Neuronal stem cell (in vitro differentiated cells): ENCODE data around the gene MAN2A1.

Experiments
- DNase-seq: peaks from one replicate; pipeline ENCODE4 v3.0.0-alpha.2; 2013; ENCODE audit warnings: low spot score
- H2AFZ ChIP-seq: one replicate; pipeline ENCODE4 v1.6.1; 2013; ENCODE audit warnings: mild to moderate bottlenecking, low read length, inconsistent platforms
- H2AK5ac ChIP-seq: 2 replicates; pipeline ENCODE4 v1.6.1; 2013; ENCODE audit warnings: low read depth, mild to moderate bottlenecking, inconsistent platforms, low read length, moderate library complexity, mixed read lengths
- H2BK120ac ChIP-seq: 2 replicates; pipeline ENCODE4 v1.6.1; 2013; ENCODE audit warnings: low read depth, mild to moderate bottlenecking, inconsistent platforms, low read length, moderate library complexity, mixed read lengths
- H2BK12ac ChIP-seq: one replicate; pipeline ENCODE4 v1.6.1; 2013; ENCODE audit warnings: low read length, inconsistent platforms
- H2BK15ac ChIP-seq: 2 replicates; pipeline ENCODE4 v1.6.1; 2013; ENCODE audit warnings: mild to moderate bottlenecking, low read length, inconsistent platforms, mixed read lengths
- H2BK5ac ChIP-seq: one replicate; pipeline ENCODE4 v1.6.1; 2013; ENCODE audit warnings: inconsistent platforms, mild to moderate bottlenecking, low read length, moderate library complexity
- H3K14ac ChIP-seq: one replicate; pipeline ENCODE4 v1.6.1; 2013; ENCODE audit warnings: low read length, inconsistent platforms
- H3K18ac ChIP-seq: 2 replicates; pipeline ENCODE4 v1.6.1; 2013; ENCODE audit warnings: low read length, inconsistent platforms
- H3K23ac ChIP-seq: 2 replicates; pipeline ENCODE4 v1.6.1; 2013; ENCODE audit warnings: low read depth, mild to moderate bottlenecking, mixed read lengths, low read length, inconsistent platforms; ENCODE audit not compliant: poor library complexity
- H3K27ac ChIP-seq: replicated peaks from 3 replicates; pipeline ENCODE4 v1.5.1; 2013; ENCODE audit warnings: low read length, inconsistent platforms
- H3K27me3 ChIP-seq, 3 experiments: 2 replicates each; pipeline ENCODE4 v1.6.1; 2013; ENCODE audit warnings: low read length in 3 of 3, mild to moderate bottlenecking in 2 of 3, inconsistent platforms in 1 of 3, low read depth in 1 of 3, mixed read lengths in 1 of 3, moderate library complexity in 1 of 3; ENCODE audit not compliant: control insufficient read depth in 3 of 3, insufficient read depth in 3 of 3
- H3K36me3 ChIP-seq, 2 donors: replicated peaks in 1 of 2; 2 replicates each; pipeline ENCODE4 v1.6.1; 2013; ENCODE audit warnings: low read length in 2 of 2; ENCODE audit not compliant: control insufficient read depth in 2 of 2, insufficient read depth in 2 of 2
- H3K4ac ChIP-seq: 2 replicates; pipeline ENCODE4 v1.6.1; 2013; ENCODE audit warnings: inconsistent platforms, mild to moderate bottlenecking, low read length, moderate library complexity
- H3K4me1 ChIP-seq, 2 donors: 1 replicate in 1 of 2; 2 replicates in 1 of 2; pipeline ENCODE4 v1.6.1; 2013; ENCODE audit warnings: low read length in 2 of 2, low read depth in 1 of 2; ENCODE audit not compliant: control insufficient read depth in 2 of 2, insufficient read depth in 1 of 2
- H3K4me2 ChIP-seq: one replicate; pipeline ENCODE4 v1.6.1; 2013; ENCODE audit warnings: mild to moderate bottlenecking, low read length, inconsistent platforms; ENCODE audit not compliant: insufficient read depth, poor library complexity, severe bottlenecking
- H3K4me3 ChIP-seq, 2 donors: 2 replicates each; pipeline ENCODE4 v1.5.1; 2013; ENCODE audit warnings: low read length in 2 of 2, mild to moderate bottlenecking in 2 of 2, inconsistent platforms in 1 of 2, moderate library complexity in 1 of 2
- H3K79me1 ChIP-seq: one replicate; pipeline ENCODE4 v1.6.1; 2013; ENCODE audit warnings: low read depth, mild to moderate bottlenecking, inconsistent platforms, low read length, moderate library complexity
- H3K9ac ChIP-seq: one replicate; pipeline ENCODE4 v1.6.1; 2013; ENCODE audit warnings: mild to moderate bottlenecking, low read depth, low read length, inconsistent platforms; ENCODE audit not compliant: poor library complexity
- H3K9me3 ChIP-seq, 2 donors: replicated peaks in 1 of 2; 2 replicates each; pipeline versions ENCODE3 to v1.6.1; 2013; ENCODE audit warnings: low read length in 2 of 2, mild to moderate bottlenecking in 2 of 2, inconsistent platforms in 1 of 2, low read depth in 1 of 2, mixed read lengths in 1 of 2, moderate library complexity in 1 of 2; ENCODE audit not compliant: control insufficient read depth in 2 of 2, insufficient read depth in 1 of 2
- H4K8ac ChIP-seq: one replicate; pipeline ENCODE4 v1.6.1; 2013; ENCODE audit warnings: low read depth, mild to moderate bottlenecking, inconsistent platforms, low read length, moderate library complexity
- H4K91ac ChIP-seq: one replicate; pipeline ENCODE4 v1.6.1; 2013; ENCODE audit warnings: low read length, low read depth, mild to moderate bottlenecking, inconsistent platforms; ENCODE audit not compliant: poor library complexity
- WGBS, 2 donors: extraction: QIAGEN DNeasy Blood & Tissue Kit; methylation state at CpG; one replicate each; pipeline ENCODE4 v1.1.7; 2013; ENCODE audit warnings: missing lambda C conversion rate in 2 of 2, mixed read lengths in 1 of 2; ENCODE audit not compliant: insufficient read length in 2 of 2, insufficient replicate concordance in 1 of 2; ENCODE audit errors: extremely low coverage in 2 of 2; 5-methylcytosine and 5-hydroxymethylcytosine counted together

Gene MAN2A1

DNA sequence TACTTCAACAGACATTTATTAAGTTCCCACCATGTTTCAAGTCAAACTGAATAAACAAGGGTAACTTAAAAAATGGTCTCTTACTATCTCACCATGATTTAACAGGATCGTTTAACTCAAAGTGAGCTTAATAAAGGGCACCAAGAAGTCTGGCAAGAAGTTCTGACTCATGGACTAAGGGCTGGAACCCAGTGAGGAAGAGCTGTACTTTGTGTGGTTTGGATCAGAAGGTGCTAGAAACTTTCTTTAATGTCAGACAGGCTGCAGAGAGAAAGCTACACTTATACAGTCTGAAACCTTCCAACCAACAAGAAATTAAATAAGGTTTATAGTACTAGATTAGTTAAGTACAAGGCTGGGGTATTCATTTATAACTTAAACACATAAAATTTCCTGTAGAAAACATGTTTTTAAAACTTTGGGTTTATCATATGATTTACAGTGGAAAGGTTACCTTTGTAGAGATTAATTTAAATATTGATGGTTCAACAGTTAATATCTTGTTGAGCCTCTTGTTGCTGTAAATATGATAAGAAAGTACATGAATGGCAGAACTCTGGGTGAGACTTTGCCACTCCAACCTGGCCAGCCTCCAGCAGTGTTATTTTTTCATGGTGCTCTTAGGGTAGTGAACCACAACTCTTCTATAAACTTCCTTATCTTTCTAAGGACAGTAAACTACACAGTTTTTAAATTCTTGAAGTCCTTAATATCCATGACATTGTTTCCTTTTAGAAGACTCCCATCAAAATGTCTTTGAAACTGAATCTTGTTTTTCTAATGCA is 162.8 kb downstream of the MAN2A1 start:
- Histone ChIP-seq H3K27ac (no peak overlapping the region), H3K14ac (no peak overlapping the region), H3K9me3 (peaks cover 4 to 15% of the 10 kb centered on the region in 2 donors), H3K36me3 (peaks cover 22 to 99% of the 10 kb centered on the region in 2 donors), H4K91ac (no peak overlapping the region), H3K79me1 (no peaks in the 10 kb centered on the region), H3K4me3 (no peak overlapping the region), H3K18ac (no peak overlapping the region), H3K9ac (no peak overlapping the region), H3K4me1 (no peaks in the 10 kb centered on the region), H3K27me3 (no peaks in the 10 kb centered on the region), H2AK5ac (no peak overlapping the region), H2AFZ (no peak overlapping the region), H3K23ac (no peak overlapping the region), H3K4ac (no peak overlapping the region), H2BK120ac (no peak overlapping the region), H2BK12ac (no peak overlapping the region), H3K4me2 (no peak overlapping the region), H2BK15ac (no peak overlapping the region), H2BK5ac (no peak overlapping the region), H4K8ac (no peak overlapping the region)
- WGBS, 2 donors = no CpG with 5 or more reads among the region's 1 CpG
- no peak for DNase-seq

DNA sequence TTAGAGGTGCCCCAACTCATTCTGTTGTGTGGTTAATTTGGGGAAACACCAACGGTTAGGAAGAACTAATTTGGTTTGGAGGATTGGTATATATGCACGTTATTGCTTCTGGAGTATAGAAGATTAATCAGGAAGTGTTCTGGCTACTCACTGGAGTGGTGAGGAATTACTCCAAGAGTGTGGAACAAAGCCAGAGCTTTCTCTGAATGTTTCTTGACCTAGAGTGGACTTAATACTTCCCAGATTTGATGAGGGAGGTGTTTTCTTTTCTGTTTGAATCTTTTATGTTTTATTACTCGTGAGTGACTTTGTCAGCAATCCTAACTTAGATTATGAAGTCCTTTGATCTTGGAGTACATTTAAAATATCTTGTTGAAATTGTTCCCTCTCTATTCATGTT is 163.7 kb downstream of the MAN2A1 start:
- Histone ChIP-seq H3K36me3 (peaks cover 21 to 99% of the 10 kb centered on the region in 2 donors), H4K91ac (no peak overlapping the region), H3K27ac (no peak overlapping the region), H2BK12ac (no peak overlapping the region), H3K4ac (no peak overlapping the region), H3K4me2 (no peak overlapping the region), H3K4me1 (peaks cover 0 to 2% of the 10 kb centered on the region in 2 donors), H2AFZ (no peak overlapping the region), H4K8ac (no peak overlapping the region), H3K4me3 (no peak overlapping the region), H2AK5ac (no peak overlapping the region), H3K27me3 (no peaks in the 10 kb centered on the region), H3K9ac (no peak overlapping the region), H3K23ac (no peak overlapping the region), H2BK5ac (no peak overlapping the region), H2BK120ac (no peak overlapping the region), H3K79me1 (no peaks in the 10 kb centered on the region), H3K9me3 (peaks cover 4 to 15% of the 10 kb centered on the region in 2 donors), H3K18ac (no peak overlapping the region), H3K14ac (no peak overlapping the region), H2BK15ac (no peak overlapping the region)
- DNase-seq = no peak
- WGBS, 2 donors = no CpG with 5 or more reads among the region's 3 CpGs

DNA sequence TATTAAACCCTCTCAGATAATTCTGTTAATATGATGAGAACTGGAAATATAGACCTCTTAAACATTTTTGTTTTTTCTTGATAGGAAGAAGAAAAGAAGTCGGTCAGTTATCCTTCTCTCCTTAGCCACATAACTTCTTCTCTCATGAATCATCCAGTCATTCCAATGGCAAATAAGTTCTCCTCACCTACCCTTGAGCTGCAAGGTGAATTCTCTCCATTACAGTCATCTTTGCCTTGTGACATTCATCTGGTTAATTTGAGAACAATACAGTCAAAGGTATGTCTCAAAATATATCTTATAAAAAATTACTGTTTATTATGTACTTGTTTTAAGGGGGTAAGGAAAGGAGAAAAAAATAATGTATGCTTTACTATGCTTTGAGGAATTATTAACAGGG is 165.3 kb downstream of the MAN2A1 start:
- Histone ChIP-seq H2AFZ (no peak overlapping the region), H3K18ac (no peak overlapping the region), H3K4me3 (no peak overlapping the region), H2BK15ac (no peak overlapping the region), H3K36me3 (peaks cover 21 to 99% of the 10 kb centered on the region in 2 donors), H3K9ac (no peak overlapping the region), H3K79me1 (no peaks in the 10 kb centered on the region), H3K4me2 (no peak overlapping the region), H3K4me1 (peaks cover 0 to 2% of the 10 kb centered on the region in 2 donors), H3K14ac (no peak overlapping the region), H3K23ac (no peak overlapping the region), H3K27me3 (no peaks in the 10 kb centered on the region), H3K9me3 (peaks cover 4 to 11% of the 10 kb centered on the region in 2 donors), H2BK12ac (no peak overlapping the region), H4K91ac (no peak overlapping the region), H3K27ac (no peak overlapping the region), H2BK120ac (no peak overlapping the region), H2AK5ac (no peak overlapping the region), H2BK5ac (no peak overlapping the region), H4K8ac (no peak overlapping the region), H3K4ac (no peak overlapping the region)
- DNase-seq = no peak
- no CpG with 5 or more reads among the region's 1 CpG for WGBS, 2 donors

DNA sequence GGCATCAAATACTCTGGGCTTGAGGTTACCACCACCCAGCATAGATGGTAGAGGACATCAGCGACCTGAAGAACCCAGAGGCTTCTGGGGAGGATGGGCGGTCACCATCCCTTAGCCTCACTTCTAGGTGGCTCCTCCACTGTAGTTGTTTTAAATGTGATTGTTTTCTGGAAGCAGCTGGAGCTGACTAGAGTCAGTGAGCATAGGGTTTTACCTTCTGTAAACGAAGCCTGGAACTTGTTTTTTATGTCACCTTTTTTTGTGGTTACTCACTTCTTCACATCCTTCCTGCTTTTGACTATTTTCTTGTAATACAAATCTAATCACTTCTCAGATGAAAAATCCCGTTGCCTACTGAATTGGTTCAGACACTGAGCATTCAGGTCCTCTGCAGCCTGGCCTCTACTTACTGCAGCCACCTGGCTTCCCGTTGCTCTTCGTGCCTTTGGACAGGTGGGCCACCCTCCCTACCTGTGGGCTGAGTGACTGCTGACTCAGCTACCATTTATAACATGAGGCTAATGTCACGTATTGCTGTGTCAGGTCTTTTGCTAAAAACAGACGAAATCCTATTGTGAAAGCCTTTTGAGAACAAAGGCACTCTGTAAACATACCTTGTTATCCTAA is 167.8 kb downstream of the MAN2A1 start:
- no peak for DNase-seq

More for the DNA sequence above, 167.8 kb downstream of the MAN2A1 start:
- H3K4ac ChIP-seq = no peak overlapping the region
- H3K36me3 ChIP-seq = peaks cover 16 to 99% of the 10 kb centered on the region in 2 donors
- WGBS, 2 donors = no CpG with 5 or more reads among the region's 8 CpGs
- H3K27me3 ChIP-seq = no peaks in the 10 kb centered on the region
- no peak overlapping the region for H3K4me3 ChIP-seq
- H3K4me2 ChIP-seq = no peak overlapping the region
- no peak overlapping the region for H3K27ac ChIP-seq
- no peak overlapping the region for H2AFZ ChIP-seq
- H2BK120ac ChIP-seq = no peak overlapping the region
- no peaks in the 10 kb centered on the region for H3K9me3 ChIP-seq
- no peak overlapping the region for H3K9ac ChIP-seq
- H2BK12ac ChIP-seq = no peak overlapping the region
- H4K8ac ChIP-seq = no peak overlapping the region
- no peak overlapping the region for H3K14ac ChIP-seq
- no peak overlapping the region for H2AK5ac ChIP-seq
- H4K91ac ChIP-seq = no peak overlapping the region
- H2BK15ac ChIP-seq = no peak overlapping the region
- no peaks in the 10 kb centered on the region for H3K79me1 ChIP-seq
- no peak overlapping the region for H3K18ac ChIP-seq
- no peak overlapping the region for H2BK5ac ChIP-seq
- no peak overlapping the region for H3K23ac ChIP-seq
- peaks cover 0 to 2% of the 10 kb centered on the region in 2 donors for H3K4me1 ChIP-seq
